ENCODE results near the gene ASCC1. TPM values are rescaled to one million over a fixed set of nuclear protein-coding genes. Genes with fewer than 3 reads are reported as not detected.
"Not testable (repeated sequence)": the region's sequence is repeated elsewhere in the genome, so short reads cannot be mapped to it uniquely, and the experiment has no call there.

Gene ASCC1
- total RNA-seq, 1 donor, result 11.0 TPM

GRCh38 chr10:72223743-72224101 lies 7.6 kb upstream of the ASCC1 start:
- no peak for DNase-seq (ENCODE audit: low read depth in 2 of 3, low spot score in 2 of 3)

GRCh38 chr10:72221278-72221677 lies 5.2 kb upstream of the ASCC1 start:
- DNase-seq (ENCODE audit: low read depth in 2 of 3, low spot score in 2 of 3), result no peak

- no peak for DNase-seq (ENCODE audit: low read depth in 2 of 3, low spot score in 2 of 3)
Observed at GRCh38 chr10:72220637-72221036, 4.6 kb upstream of the ASCC1 start.

- DNase-seq (ENCODE audit: low read depth in 2 of 3, low spot score in 2 of 3), result no peak
Observed at GRCh38 chr10:72219235-72219814, 3.2 kb upstream of the ASCC1 start.

GRCh38 chr10:72218726-72219125 lies 2.6 kb upstream of the ASCC1 start:
- DNase-seq (ENCODE audit: low read depth in 2 of 3, low spot score in 2 of 3), result no peak

GRCh38 chr10:72218325-72218724 lies 2.2 kb upstream of the ASCC1 start:
- DNase-seq (ENCODE audit: low read depth in 2 of 3, low spot score in 2 of 3), result peak in 2 of 3 donors; percentile 26 to 61

GRCh38 chr10:72211832-72212231 lies 4.2 kb downstream of the ASCC1 start:
- DNase-seq (ENCODE audit: low read depth in 2 of 3, low spot score in 2 of 3), result not testable (repeated sequence)

- DNase-seq (ENCODE audit: low read depth in 2 of 3, low spot score in 2 of 3), result not testable (repeated sequence)
Observed at GRCh38 chr10:72211381-72211780, 4.7 kb downstream of the ASCC1 start.

- not testable (repeated sequence) for DNase-seq (ENCODE audit: low read depth in 2 of 3, low spot score in 2 of 3)
Observed at GRCh38 chr10:72208526-72208925, 7.5 kb downstream of the ASCC1 start.

GRCh38 chr10:72206511-72207229 lies 9.4 kb downstream of the ASCC1 start:
- DNase-seq (ENCODE audit: low read depth in 2 of 3, low spot score in 2 of 3), result no peak

- no peak for DNase-seq (ENCODE audit: low read depth in 2 of 3, low spot score in 2 of 3)
Observed at GRCh38 chr10:72204724-72205123, 11.4 kb downstream of the ASCC1 start.

GRCh38 chr10:72204296-72204695 lies 11.8 kb downstream of the ASCC1 start:
- DNase-seq (ENCODE audit: low read depth in 2 of 3, low spot score in 2 of 3), result no peak

GRCh38 chr10:72201293-72201692 lies 14.8 kb downstream of the ASCC1 start:
- DNase-seq (ENCODE audit: low read depth in 2 of 3, low spot score in 2 of 3), result no peak

- DNase-seq (ENCODE audit: low read depth in 2 of 3, low spot score in 2 of 3), result no peak
Observed at GRCh38 chr10:72200883-72201282, 15.2 kb downstream of the ASCC1 start.

- no peak for DNase-seq (ENCODE audit: low read depth in 2 of 3, low spot score in 2 of 3)
Observed at GRCh38 chr10:72194949-72195348, 21.1 kb downstream of the ASCC1 start.

GRCh38 chr10:72186982-72187330 lies 29.1 kb downstream of the ASCC1 start:
- DNase-seq (ENCODE audit: low read depth in 2 of 3, low spot score in 2 of 3), result no peak

- DNase-seq (ENCODE audit: low read depth in 2 of 3, low spot score in 2 of 3), result peak in 2 of 3 donors; percentile 14 to 24
Observed at GRCh38 chr10:72186258-72186981, 29.7 kb downstream of the ASCC1 start.

- DNase-seq (ENCODE audit: low read depth in 2 of 3, low spot score in 2 of 3), result no peak
Observed at GRCh38 chr10:72184156-72184555, 31.9 kb downstream of the ASCC1 start.

- no peak for DNase-seq (ENCODE audit: low read depth in 2 of 3, low spot score in 2 of 3)
Observed at GRCh38 chr10:72177454-72177853, 38.6 kb downstream of the ASCC1 start.

- DNase-seq (ENCODE audit: low read depth in 2 of 3, low spot score in 2 of 3), result no peak
Observed at GRCh38 chr10:72176701-72177100, 39.4 kb downstream of the ASCC1 start.

GRCh38 chr10:72175149-72175548 lies 40.9 kb downstream of the ASCC1 start:
- DNase-seq (ENCODE audit: low read depth in 2 of 3, low spot score in 2 of 3), result peak in 2 of 3 donors; percentile 16 to 59

- DNase-seq (ENCODE audit: low read depth in 2 of 3, low spot score in 2 of 3), result no peak
Observed at GRCh38 chr10:72174297-72174662, 41.8 kb downstream of the ASCC1 start.
